ENCODE results near the gene NCAPD2.
"Not testable (repeated sequence)": the region's sequence is repeated elsewhere in the genome, so short reads cannot be mapped to it uniquely, and the experiment has no call there.

NCAPD2 gene

GRCh38 chr12:6551063-6551461 is 57.2 kb downstream of the NCAPD2 start:
- in situ Hi-C loops (cut with MboI; ENCODE audit: low sequenced_read_pairs, unreplicated experiment), result no loop called here
- no peak for DNase-seq (ENCODE audit: low spot score)
- TF ChIP-seq CTCF (IDR thresholded peaks at IDR 0.05; ENCODE audit: borderline replicate concordance, control extremely low read depth, extremely low read depth, insufficient read depth, missing control alignments), result no peak

- TF ChIP-seq CTCF (IDR thresholded peaks at IDR 0.05; ENCODE audit: borderline replicate concordance, control extremely low read depth, extremely low read depth, insufficient read depth, missing control alignments), result no peak
- in situ Hi-C loops (cut with MboI; ENCODE audit: low sequenced_read_pairs, unreplicated experiment), result no loop called here
- no peak for DNase-seq (ENCODE audit: low spot score)
Measured at GRCh38 chr12:6551496-6552139, 57.7 kb downstream of the NCAPD2 start.

- DNase-seq (ENCODE audit: low spot score), result no peak
- in situ Hi-C loops (cut with MboI; ENCODE audit: low sequenced_read_pairs, unreplicated experiment), result no loop called here
- no peak for TF ChIP-seq CTCF (IDR thresholded peaks at IDR 0.05; ENCODE audit: borderline replicate concordance, control extremely low read depth, extremely low read depth, insufficient read depth, missing control alignments)
Measured at GRCh38 chr12:6552140-6552551, 58.2 kb downstream of the NCAPD2 start.

GRCh38 chr12:6553051-6553868 is 59.4 kb downstream of the NCAPD2 start:
- DNase-seq (ENCODE audit: low spot score), result no peak
- no peak for TF ChIP-seq CTCF (IDR thresholded peaks at IDR 0.05; ENCODE audit: borderline replicate concordance, control extremely low read depth, extremely low read depth, insufficient read depth, missing control alignments)
- in situ Hi-C loops (cut with MboI; ENCODE audit: low sequenced_read_pairs, unreplicated experiment), result no loop called here

- DNase-seq (ENCODE audit: low spot score), result peak; percentile 89
- in situ Hi-C loops (cut with MboI; ENCODE audit: low sequenced_read_pairs, unreplicated experiment), result no loop called here
- peak; percentile 67 for TF ChIP-seq CTCF (IDR thresholded peaks at IDR 0.05; ENCODE audit: borderline replicate concordance, control extremely low read depth, extremely low read depth, insufficient read depth, missing control alignments)
Measured at GRCh38 chr12:6554168-6555017, 60.5 kb downstream of the NCAPD2 start.

- peak; percentile 51 for DNase-seq (ENCODE audit: low spot score)
Measured at GRCh38 chr12:6555018-6555691, 61.3 kb downstream of the NCAPD2 start.

GRCh38 chr12:6556496-6556817 is 62.6 kb downstream of the NCAPD2 start:
- in situ Hi-C loops (cut with MboI; ENCODE audit: low sequenced_read_pairs, unreplicated experiment); DNase-seq (ENCODE audit: low spot score): not testable (repeated sequence)

More at GRCh38 chr12:6555018-6555691, 61.3 kb downstream of the NCAPD2 start:
- no peak for TF ChIP-seq CTCF (IDR thresholded peaks at IDR 0.05; ENCODE audit: borderline replicate concordance, control extremely low read depth, extremely low read depth, insufficient read depth, missing control alignments)
- in situ Hi-C loops (cut with MboI; ENCODE audit: low sequenced_read_pairs, unreplicated experiment), result no loop called here

All from GM13976 (cell line).